Stimulated activated naive CD8-positive, alpha-beta T cell treated with anti-CD3 and anti-CD28 coated beads, Interleukin-15, Interleukin-2, amounts not matched to agents 100 ng/mL and 50 ng/mL, for 24 hours (primary cell): ENCODE results near the gene TRAM2.

Experiments
- H3K27ac Mint-ChIP-seq: one replicate; pipeline ENCODE4 v1.8.0; 2021; ENCODE audit warnings: mild to moderate bottlenecking, mixed read lengths
- H3K27me3 Mint-ChIP-seq: one replicate; pipeline ENCODE4 v1.8.0; 2021; ENCODE audit warnings: mixed read lengths
- H3K36me3 Mint-ChIP-seq: one replicate; pipeline ENCODE4 v1.8.0; 2021; ENCODE audit warnings: low read depth, mixed read lengths
- H3K4me1 Mint-ChIP-seq: one replicate; pipeline ENCODE4 v1.8.0; 2021; ENCODE audit warnings: low read depth, mixed read lengths
- H3K4me3 Mint-ChIP-seq: one replicate; pipeline ENCODE4 v1.8.0; 2021; ENCODE audit warnings: mild to moderate bottlenecking, mixed read lengths
- H3K9me3 Mint-ChIP-seq: one replicate; pipeline ENCODE4 v1.8.0; 2021; ENCODE audit warnings: mixed read lengths

TRAM2 gene

DNA sequence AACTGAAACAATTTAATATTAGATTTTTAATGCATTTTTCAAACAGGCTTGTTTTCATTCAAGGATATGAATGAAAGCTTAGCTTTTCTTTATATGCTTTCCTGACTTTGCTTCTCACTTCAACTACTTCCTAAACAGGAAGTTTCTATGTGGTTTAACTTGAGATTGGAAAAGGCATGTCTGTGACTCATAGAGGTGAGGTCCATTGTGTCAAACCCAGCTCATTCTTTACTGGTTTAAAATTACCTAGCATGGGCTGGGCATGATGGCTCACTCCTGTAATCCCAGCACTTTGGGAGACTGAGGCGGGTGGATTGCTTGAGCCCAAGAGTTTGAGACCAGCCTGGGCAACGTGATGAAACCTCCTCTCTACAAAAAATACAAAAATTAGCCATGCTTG lies 122.3 kb downstream of the TRAM2 start:
- no peaks in the 10 kb centered on the region for H3K4me1 Mint-ChIP-seq
- H3K9me3 Mint-ChIP-seq = peaks cover 21% of the 10 kb centered on the region

More for the DNA sequence above, 122.3 kb downstream of the TRAM2 start:
- H3K36me3 Mint-ChIP-seq = peaks cover 21% of the 10 kb centered on the region
- H3K27ac Mint-ChIP-seq = no peak overlapping the region
- no peak overlapping the region for H3K4me3 Mint-ChIP-seq
- no peaks in the 10 kb centered on the region for H3K27me3 Mint-ChIP-seq
